HEK293T (cell line): ENCODE results near the gene SLC45A3.

ENCODE experiments used
- CTCF ChIA-PET: fragments of 350-600 bp; formaldehyde crosslinking; extraction: SDS; loops from one replicate; lab custom pipeline; 2021; ENCODE audit warnings: antibody characterized with exemption, inconsistent platforms; lab: Yijun Ruan, JAX
- POLR2A ChIA-PET: fragments of 350-600 bp; formaldehyde crosslinking; extraction: SDS; loops from one replicate; lab custom pipeline; 2020; ENCODE audit warnings: antibody characterized with exemption, inconsistent platforms; lab: Yijun Ruan, JAX
- DNase-seq: peaks from one replicate; pipeline ENCODE4 v3.0.0; 2012; ENCODE audit warnings: mixed read lengths; ENCODE audit errors: extremely low spot score
- ARNT ChIP-seq: fragments of 450-650 bp; IDR thresholded peaks from 2 replicates; pipeline ENCODE4 v1.6.1; 2017; ENCODE audit warnings: mild to moderate bottlenecking
- BHLHE40 ChIP-seq: fragments of 450-650 bp; IDR thresholded peaks from 2 replicates; pipeline ENCODE4 v1.6.1; 2016; ENCODE audit warnings: mild to moderate bottlenecking, moderate library complexity, borderline replicate concordance
- CTBP1 ChIP-seq: fragments of 450-650 bp; IDR thresholded peaks from 2 replicates; pipeline ENCODE4 v1.6.1; 2016; ENCODE audit warnings: borderline replicate concordance
- ELF4 ChIP-seq: fragments of 450-650 bp; IDR thresholded peaks from 2 replicates; pipeline ENCODE4 v1.6.1; 2017; ENCODE audit warnings: antibody characterized with exemption
- FOXA1 ChIP-seq: fragments of 450-650 bp; IDR thresholded peaks from 2 replicates; pipeline ENCODE4 v1.6.1; 2016; ENCODE audit warnings: mild to moderate bottlenecking
- FOXK2 ChIP-seq: fragments of 450-650 bp; IDR thresholded peaks from 2 replicates; pipeline ENCODE4 v1.6.1; 2016; ENCODE audit warnings: mild to moderate bottlenecking
- FOXM1 ChIP-seq: fragments of 450-650 bp; IDR thresholded peaks from 2 replicates; pipeline ENCODE4 v1.6.1; 2017; ENCODE audit warnings: mild to moderate bottlenecking, borderline replicate concordance
- HDGF ChIP-seq: fragments of 450-650 bp; IDR thresholded peaks from 2 replicates; pipeline ENCODE4 v1.6.1; 2017; ENCODE audit warnings: antibody characterized with exemption, borderline replicate concordance
- L3MBTL2 ChIP-seq: fragments of 450-650 bp; conservative IDR thresholded peaks from 2 replicates; pipeline ENCODE4 v1.6.1; 2016; ENCODE audit warnings: mild to moderate bottlenecking
- LEF1 ChIP-seq: fragments of 450-650 bp; IDR thresholded peaks from 2 replicates; pipeline ENCODE4 v1.6.1; 2017; ENCODE audit warnings: mild to moderate bottlenecking, borderline replicate concordance
- NFRKB ChIP-seq: fragments of 450-650 bp; IDR thresholded peaks from 2 replicates; pipeline ENCODE4 v1.6.1; 2016; ENCODE audit warnings: mild to moderate bottlenecking, moderate library complexity
- SP1 ChIP-seq: fragments of 450-650 bp; IDR thresholded peaks from 2 replicates; pipeline ENCODE4 v1.6.1; 2017
- SUZ12 ChIP-seq: fragments of 450-650 bp; IDR thresholded peaks from 2 replicates; pipeline ENCODE4 v1.6.1; 2016; ENCODE audit warnings: mild to moderate bottlenecking
- TARDBP ChIP-seq: fragments of 450-650 bp; IDR thresholded peaks from 2 replicates; pipeline ENCODE4 v1.6.1; 2016
- ZNF384 ChIP-seq: fragments of 450-650 bp; IDR thresholded peaks from 2 replicates; pipeline ENCODE4 v1.6.1; 2016
- TF ChIP-seq, protein P1 (sequence below): fragments of 450-650 bp; IDR thresholded peaks from 2 replicates; pipeline ENCODE4 v1.6.1; 2016

SLC45A3 gene

DNA sequence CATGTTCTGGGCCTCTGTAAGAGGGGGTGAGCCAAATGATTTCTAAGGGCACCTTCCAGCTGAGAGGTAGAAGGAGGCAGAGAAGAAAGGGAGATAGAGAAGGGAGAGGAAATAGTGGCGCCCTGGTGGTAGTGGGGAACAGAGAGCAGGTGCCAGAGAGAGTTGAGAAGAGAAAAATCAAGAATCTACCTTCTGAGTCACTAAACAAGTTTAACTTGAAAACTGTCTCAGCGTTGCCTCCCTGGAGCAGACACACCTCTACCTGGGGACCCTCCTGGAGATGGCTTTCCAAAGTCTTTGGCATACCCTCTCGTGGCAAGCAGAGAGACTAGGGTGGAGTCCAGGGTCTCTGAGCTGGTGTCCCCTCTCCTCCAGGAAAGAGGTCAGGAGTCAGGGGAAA lies 1.1 kb upstream of the SLC45A3 start:
- TF ChIP-seq SP1 (no peak), TARDBP (no peak), CTBP1 (no peak), FOXM1 (no peak), HDGF (no peak), ZNF384 (no peak), ELF4 (no peak), BHLHE40 (no peak), ARNT (no peak), SUZ12 (no peak), NFRKB (no peak), FOXA1 (no peak), LEF1 (no peak), FOXK2 (no peak), L3MBTL2 (no peak)
- TF ChIP-seq, protein P1, sequence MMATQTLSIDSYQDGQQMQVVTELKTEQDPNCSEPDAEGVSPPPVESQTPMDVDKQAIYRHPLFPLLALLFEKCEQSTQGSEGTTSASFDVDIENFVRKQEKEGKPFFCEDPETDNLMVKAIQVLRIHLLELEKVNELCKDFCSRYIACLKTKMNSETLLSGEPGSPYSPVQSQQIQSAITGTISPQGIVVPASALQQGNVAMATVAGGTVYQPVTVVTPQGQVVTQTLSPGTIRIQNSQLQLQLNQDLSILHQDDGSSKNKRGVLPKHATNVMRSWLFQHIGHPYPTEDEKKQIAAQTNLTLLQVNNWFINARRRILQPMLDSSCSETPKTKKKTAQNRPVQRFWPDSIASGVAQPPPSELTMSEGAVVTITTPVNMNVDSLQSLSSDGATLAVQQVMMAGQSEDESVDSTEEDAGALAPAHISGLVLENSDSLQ: no peak
- ChIA-PET CTCF (interaction anchor here (0.7 to 2.3 kb wide), 4 partner anchors 22 to 89 kb away, joined by 3 to 8 read pairs (median 7); no protein-coding TSS in a partner anchor), POLR2A (no interaction called here)
- DNase-seq: no peak

DNA sequence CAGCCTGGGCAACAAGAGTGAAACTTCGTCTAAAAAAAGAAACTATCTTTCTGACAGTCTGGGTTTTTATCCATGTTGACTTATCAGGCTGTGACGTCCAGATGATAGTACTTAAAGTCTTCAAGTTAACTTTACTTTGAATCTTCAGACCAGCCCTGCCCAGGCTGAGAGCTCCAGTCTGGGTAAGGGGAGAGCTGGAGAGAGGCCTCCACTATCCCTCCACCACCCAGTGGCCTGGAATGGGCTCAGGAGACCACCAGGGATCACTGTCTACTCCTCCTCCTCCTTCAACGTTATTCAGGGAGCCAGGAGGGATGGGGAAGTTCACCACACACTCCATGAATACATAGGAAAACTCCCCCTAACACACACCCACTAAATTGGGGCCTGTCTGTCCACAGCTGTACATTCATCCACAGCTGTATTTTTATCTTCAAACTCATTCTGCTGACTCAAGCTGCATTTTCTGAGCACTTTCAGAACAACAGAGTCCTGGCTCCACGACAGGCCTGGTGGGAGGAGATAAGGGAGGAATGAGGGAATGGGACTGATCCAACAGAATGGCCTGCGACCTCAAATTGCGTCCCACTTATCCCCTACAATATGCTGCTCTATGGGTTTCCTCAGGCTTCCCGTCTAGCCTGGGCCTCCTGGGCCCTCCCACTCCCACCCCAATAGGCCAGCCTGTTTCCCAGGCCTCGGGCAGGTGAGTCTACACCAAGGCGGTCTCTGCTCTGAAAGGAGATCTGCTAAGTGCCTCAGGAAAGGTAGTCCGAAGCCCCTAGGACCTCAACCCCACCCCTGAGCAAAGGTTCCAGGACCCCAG lies 1.8 kb downstream of the SLC45A3 start:
- ChIA-PET CTCF (interaction anchor here (0.6 kb wide), 1 partner anchor 31 kb away, joined by 3 read pairs; no protein-coding TSS in a partner anchor), POLR2A (no interaction called here)
- TF ChIP-seq SUZ12 (no peak), BHLHE40 (no peak), ELF4 (no peak), FOXA1 (no peak), NFRKB (no peak), TARDBP (no peak), ZNF384 (no peak), ARNT (no peak)
- no peak for DNase-seq

DNA sequence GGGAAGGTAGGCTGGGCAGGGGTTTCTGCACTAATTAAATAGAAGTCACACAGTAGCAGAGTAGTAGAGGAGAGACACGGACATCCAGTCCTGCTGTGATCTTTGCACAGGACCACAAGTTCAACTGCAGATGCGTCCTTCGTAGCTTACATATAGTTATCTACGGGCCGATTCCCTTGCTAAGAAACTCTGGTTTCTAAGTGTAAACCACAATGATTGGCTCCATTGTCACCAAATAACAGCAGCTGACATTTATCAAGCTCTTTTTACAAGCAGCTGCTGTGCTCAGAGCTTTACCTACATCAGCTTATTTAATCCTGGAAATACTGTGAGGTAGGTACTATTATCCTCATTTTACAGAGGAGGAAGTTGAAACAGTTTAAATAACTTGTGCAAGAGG lies 3.1 kb downstream of the SLC45A3 start:
- TF ChIP-seq TARDBP (no peak), NFRKB (no peak), FOXA1 (no peak), ELF4 (no peak), SP1 (no peak), ZNF384 (no peak), FOXM1 (no peak), FOXK2 (no peak), SUZ12 (no peak), BHLHE40 (no peak), CTBP1 (no peak), ARNT (no peak), L3MBTL2 (no peak), HDGF (no peak), LEF1 (no peak)
- TF ChIP-seq, protein P1: no peak
- CTCF ChIA-PET: interaction anchor here (0.6 to 1.7 kb wide), 2 partner anchors 19 to 32 kb away, joined by 3 to 12 read pairs; no protein-coding TSS in a partner anchor
- DNase-seq: no peak
- POLR2A ChIA-PET: no interaction called here

DNA sequence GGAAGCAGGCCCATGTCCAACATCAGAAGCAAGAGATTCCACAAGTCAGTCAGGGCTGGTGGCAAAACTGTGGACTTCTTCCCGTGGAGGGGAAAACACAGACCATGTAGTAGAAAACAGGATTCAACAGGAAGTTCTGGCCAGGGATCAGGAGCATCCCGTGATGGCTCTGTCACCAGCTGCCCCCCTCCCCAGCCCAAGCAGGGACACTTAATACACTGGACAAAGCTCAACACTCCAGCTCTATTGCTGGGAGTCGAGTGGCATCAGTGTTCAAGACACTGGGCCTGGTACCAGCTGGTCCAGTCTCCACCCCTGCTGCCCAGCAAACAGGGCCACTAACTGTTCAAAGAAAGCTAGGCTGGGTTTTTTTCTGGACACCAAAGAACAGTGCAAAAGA lies 3.7 kb downstream of the SLC45A3 start:
- CTCF ChIA-PET: interaction anchor here (0.5 to 1.7 kb wide), 3 partner anchors 18 to 1278 kb away, joined by 3 to 12 read pairs (median 4); no protein-coding TSS in a partner anchor
- DNase-seq: no peak
- POLR2A ChIA-PET: no interaction called here
- TF ChIP-seq FOXK2 (no peak), NFRKB (no peak), ELF4 (no peak), LEF1 (no peak), TARDBP (no peak), ZNF384 (no peak), HDGF (no peak), SUZ12 (no peak), CTBP1 (no peak), BHLHE40 (no peak), FOXA1 (no peak), SP1 (no peak)
- TF ChIP-seq, protein P1: no peak

DNA sequence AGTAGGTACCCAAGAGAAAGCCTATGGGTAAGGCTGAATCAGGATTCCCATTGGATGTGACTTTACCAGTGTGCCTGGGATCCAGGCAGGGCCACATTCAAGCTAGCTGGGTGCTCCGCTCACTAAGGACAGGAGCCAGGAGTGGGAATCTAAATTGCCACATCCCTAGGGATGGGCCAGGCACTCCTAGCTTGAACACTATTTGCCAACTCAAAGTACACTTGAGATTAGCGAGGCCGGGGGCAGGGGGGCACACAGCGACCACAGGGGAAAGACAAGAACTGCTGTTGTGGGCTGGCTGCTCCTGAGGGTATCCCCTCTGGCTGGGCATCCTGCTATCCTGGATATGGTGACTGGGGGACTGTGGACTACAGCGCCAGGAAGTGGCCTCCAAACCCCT lies 4.3 kb downstream of the SLC45A3 start:
- DNase-seq: no peak
- POLR2A ChIA-PET: no interaction called here
- TF ChIP-seq FOXM1 (no peak), TARDBP (no peak), LEF1 (no peak), HDGF (no peak), FOXK2 (no peak), SUZ12 (no peak), NFRKB (no peak), CTBP1 (no peak), ZNF384 (no peak), ELF4 (no peak)
- TF ChIP-seq, protein P1: no peak
- CTCF ChIA-PET: interaction anchor here (0.5 to 1.7 kb wide), 3 partner anchors 16 to 1277 kb away, joined by 3 to 12 read pairs (median 4); no protein-coding TSS in a partner anchor
